GM19324 (cell line): ENCODE data around the gene SLC47A2.
"Not testable (repeated sequence)": the region's sequence is repeated elsewhere in the genome, so short reads cannot be mapped to it uniquely, and the experiment has no call there.

Experiments
- ATAC-seq: cut with Tn5 transposase; IDR thresholded peaks from one replicate; pipeline ENCODE4 v1.9.1; 2021; ENCODE audit warnings: mild to moderate bottlenecking, moderate library complexity; ENCODE audit not compliant: unreplicated experiment, low FRiP score

SLC47A2 gene

DNA sequence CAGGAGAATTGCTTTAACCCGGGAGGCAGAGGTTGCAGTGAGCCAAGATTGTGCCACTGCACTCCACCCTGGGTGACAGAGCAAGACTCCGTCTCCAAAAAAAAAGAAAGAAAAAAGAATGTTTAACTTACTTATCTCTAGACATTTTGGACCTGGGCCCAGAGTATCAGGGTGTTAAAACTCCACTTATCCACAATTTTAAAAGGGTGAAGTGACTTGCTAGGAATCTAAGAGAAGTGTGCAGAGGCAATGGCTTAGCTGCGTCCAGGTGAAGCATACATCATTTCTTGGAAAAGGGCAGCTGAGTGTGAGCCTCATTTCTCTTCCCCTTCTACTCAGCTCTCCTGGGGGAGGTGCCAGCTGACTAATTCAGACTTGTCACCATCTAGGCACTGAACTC is 42.8 kb downstream of the SLC47A2 start:
- ATAC-seq: no peak

GRCh38 chr17:19672009-19672750 is 44.2 kb downstream of the SLC47A2 start:
- ATAC-seq: no peak

DNA sequence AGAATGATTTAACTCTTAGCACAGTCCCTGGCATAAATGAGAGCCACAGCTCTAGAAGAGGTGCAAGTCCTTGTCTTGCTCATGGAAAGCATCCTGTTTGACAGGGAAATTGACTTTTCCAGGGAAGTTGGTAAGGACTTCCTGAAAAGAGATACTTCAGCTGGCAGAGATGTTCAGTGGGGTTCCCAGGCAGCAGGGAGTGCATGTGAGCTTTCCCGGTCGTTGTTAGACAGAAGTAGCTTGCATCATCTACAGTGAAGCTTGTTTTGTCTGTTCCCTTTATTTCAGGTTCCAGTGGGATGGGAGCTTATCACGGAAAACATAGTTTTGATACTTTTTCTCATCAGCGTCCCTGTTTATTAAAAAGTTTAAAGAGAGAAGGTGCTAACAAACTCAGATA is 45.0 kb downstream of the SLC47A2 start:
- no peak for ATAC-seq

DNA sequence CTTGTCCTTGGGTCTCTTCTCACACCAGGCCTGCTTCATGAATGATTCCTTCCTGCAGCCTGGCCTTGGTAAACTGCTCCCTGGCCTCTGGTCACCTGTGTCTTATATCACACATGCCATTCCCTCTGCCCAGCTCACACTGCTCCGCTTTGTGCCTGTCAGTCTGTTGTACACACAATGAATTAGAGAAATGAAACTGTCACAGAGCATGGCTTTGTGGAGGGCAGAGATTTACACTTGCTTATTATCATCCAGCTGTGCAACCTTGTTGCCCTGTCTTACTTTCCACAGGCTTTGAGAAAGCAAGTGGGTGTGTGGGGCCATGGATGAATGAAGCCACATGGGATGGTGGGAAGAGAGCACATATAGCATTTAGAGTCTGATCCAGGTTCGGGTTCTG is 45.5 kb downstream of the SLC47A2 start:
- ATAC-seq: no peak

GRCh38 chr17:19669680-19670079 is 46.7 kb downstream of the SLC47A2 start:
- ATAC-seq: not testable (repeated sequence)

GRCh38 chr17:19664821-19665181 is 51.6 kb downstream of the SLC47A2 start:
- no peak for ATAC-seq

GRCh38 chr17:19664136-19664820 is 52.1 kb downstream of the SLC47A2 start:
- ATAC-seq: no peak

- ATAC-seq: no peak
Measured at GRCh38 chr17:19663097-19663496, 53.3 kb downstream of the SLC47A2 start.

- no peak for ATAC-seq
Measured at GRCh38 chr17:19661121-19661520, 55.3 kb downstream of the SLC47A2 start.

DNA sequence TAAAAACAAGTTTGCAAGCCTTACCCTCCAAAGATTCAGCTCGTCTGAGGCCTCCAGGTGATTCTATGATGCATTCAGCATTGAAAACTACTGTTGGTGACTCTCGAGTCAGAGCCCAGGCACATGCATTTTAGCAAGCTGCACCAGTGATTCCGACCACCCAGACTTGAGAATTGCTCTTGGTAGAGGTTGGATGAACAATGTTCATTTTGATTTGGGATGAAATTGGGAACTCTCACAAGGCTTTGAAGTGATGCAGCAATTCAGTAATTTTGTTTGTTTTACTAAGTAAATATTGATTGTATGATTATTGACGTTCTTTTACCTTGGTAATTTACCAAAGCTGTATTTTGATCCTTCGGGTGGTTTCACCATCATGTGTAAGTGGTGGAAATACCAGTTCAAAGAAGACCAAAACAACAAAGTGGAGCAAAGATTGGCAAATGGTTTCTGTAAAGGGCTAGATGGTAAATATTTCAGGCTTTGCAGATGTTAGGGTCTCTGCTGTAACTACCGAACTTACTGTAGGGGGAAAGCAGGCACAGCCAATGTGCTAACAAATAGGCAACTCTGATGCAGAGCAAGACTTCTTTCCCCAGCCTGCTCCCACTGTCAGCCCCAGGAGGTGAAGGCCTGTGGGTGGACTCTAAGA is 56.0 kb downstream of the SLC47A2 start:
- no peak for ATAC-seq

- no peak for ATAC-seq
Measured at GRCh38 chr17:19659366-19660177, 56.8 kb downstream of the SLC47A2 start.

DNA sequence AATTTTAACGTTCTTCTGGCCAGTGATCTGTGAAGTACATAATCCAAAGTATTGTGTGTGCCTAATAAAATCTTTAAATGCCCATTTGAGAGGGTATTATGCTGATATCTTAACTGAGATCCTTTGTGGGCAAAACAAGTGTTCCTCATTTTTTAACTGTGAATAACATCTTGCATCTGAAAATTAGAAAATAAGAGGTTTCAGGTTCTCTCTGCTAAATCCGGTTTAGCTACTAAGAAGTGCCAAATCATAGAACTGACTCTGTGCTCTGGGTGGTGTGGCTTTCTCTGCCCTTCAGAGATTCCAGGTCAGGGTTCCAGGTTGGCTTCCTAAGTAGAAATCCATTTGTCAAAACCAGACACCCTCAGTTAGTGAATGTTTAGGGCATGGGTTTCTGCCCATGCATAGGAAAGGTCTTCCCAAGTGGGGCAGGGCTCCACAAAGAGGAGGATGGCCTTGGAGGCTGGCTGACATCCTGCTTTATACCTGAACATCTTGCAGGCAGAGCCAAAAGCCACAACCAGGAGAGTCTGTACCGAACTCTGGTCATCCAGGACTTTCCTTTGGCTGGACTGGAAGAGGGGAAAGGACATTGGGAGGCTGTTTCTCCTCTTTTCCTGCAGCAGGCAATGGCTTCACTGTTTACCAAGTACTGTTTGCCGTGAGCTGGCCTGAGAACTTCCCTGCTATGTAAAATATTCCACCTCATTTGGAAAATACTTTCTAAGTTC is 59.4 kb downstream of the SLC47A2 start:
- no peak for ATAC-seq

DNA sequence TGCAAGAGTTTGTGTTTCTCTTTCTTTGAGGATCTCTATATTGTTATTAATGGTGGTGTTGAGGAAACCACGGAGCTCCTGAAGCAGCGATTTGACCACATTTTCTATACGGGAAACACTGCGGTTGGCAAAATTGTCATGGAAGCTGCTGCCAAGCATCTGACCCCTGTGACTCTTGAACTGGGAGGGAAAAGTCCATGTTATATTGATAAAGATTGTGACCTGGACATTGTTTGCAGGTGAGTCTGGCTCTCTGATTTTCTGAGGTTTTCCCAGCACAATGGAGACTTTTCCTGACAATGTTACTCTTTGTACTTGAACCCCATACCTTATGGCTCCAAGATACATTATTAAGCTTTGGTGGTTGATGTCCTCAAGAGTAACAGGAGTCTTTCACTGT is 60.0 kb downstream of the SLC47A2 start:
- no peak for ATAC-seq

GRCh38 chr17:19654896-19655295 is 61.5 kb downstream of the SLC47A2 start:
- no peak for ATAC-seq

GRCh38 chr17:19654342-19654886 is 62.0 kb downstream of the SLC47A2 start:
- no peak for ATAC-seq

GRCh38 chr17:19652595-19652994 is 63.8 kb downstream of the SLC47A2 start:
- ATAC-seq: no peak

DNA sequence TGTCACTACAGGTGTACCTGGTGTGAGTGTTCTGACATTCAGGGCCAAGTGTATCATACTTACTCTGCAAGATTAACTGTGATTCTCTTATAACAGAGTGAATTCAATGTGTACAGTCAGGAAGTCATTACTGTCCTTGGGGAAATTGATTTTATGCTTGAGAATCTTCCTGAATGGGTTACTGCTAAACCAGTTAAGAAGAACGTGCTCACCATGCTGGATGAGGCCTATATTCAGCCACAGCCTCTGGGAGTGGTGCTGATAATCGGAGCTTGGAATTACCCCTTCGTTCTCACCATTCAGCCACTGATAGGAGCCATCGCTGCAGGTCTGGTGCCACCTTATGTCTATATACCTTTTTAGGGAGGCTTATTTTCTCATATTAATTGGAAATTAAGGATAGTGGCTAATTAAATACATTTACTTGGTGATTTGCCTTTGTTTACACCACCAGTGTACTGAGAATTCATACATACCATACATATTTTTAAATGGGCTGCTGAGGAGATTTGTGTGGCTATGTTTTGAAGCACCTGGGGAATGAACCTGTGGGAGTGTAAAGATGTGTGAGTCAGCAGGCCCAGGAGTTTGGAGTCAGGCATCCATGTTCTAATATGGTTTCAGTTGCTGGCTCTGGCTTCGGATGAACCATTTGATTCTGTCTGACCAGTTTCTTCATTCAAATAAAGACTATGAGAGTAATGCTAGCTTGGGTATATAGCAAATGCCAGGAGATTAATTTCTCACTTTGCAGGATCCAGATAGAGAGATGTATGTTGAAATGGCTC is 64.7 kb downstream of the SLC47A2 start:
- ATAC-seq: no peak

DNA sequence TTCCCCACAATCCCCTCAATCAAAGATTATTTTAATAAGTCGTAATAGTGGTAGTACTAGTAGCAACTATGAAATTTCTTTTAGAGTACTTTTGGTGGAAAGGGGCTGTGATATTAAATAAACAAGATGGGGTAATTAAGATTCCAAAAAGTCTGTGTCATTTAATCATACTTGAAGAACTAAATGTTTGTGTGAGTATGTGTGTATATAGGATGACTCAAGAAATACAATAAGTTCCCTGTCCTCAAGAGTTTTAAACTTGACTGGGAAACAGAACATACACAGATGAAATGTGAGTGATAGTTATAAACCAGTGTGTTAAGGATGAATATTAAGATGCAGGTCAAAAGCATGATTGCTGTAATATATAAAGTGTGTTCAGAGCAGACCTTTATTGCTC is 65.6 kb downstream of the SLC47A2 start:
- no peak for ATAC-seq

DNA sequence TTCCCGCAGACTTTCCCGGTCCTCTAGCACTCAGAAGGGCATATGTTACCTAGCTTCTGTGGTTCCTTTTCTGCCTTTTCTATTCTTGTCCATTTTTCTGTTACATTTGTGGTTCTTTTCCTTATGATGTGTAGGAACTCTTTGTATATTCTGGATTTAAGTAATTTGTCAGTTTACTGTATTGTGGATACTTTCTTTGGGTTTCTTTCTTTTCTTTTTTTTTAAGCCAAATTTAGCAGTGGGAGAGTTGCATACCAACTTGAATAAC is 67.2 kb downstream of the SLC47A2 start:
- ATAC-seq: no peak
